Measurements from ENCODE around the gene DUSP10.

DNA sequence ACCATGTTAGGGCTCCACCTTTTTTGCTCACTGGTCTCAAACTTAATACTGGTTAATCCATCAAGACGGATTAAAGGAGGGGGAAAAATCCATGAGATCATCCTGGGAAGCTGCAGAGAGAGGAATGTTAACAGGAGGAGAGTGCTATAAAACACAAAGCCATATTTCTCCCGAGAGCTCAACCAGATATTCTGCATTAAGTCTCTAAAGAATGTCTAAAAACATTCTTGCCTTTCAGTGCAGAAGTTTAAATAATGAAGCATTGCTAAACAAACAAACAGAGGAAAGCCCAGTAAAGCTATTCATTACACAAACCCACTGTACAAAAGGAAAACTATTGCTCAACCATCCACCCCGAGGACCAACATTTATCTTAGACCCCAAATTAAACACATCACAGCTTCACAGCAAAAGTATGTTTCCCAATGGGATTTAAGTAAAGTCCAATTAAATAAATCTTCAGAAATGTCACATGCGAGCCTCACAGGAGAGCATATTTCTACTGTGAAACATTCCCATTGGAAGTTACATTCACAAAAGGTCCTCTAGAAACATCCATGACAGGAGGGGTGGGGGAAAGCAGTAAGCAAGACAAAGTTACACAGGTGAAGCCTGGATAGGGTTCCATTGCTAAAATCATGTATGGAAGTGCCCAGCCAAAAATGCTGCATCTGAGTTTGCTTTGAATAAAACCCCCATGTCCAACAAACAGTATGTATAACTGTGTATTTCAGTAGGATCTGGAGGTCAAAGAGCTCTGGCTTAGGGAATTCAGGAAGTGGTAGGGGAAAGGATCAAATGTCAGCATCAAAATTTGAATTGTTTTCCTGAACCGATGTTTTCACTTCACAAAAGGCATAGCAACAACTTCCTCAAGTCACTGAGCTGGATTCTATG, 23.3 kb downstream of the DUSP10 start:
- TF ChIP-seq POLR2A (IDR thresholded peaks at IDR 0.05) (no peak), POLR2AphosphoS5 (IDR thresholded peaks at IDR 0.05) (peak in 1 of 3 donors; percentile 41)
- TF ChIP-seq, protein P1, sequence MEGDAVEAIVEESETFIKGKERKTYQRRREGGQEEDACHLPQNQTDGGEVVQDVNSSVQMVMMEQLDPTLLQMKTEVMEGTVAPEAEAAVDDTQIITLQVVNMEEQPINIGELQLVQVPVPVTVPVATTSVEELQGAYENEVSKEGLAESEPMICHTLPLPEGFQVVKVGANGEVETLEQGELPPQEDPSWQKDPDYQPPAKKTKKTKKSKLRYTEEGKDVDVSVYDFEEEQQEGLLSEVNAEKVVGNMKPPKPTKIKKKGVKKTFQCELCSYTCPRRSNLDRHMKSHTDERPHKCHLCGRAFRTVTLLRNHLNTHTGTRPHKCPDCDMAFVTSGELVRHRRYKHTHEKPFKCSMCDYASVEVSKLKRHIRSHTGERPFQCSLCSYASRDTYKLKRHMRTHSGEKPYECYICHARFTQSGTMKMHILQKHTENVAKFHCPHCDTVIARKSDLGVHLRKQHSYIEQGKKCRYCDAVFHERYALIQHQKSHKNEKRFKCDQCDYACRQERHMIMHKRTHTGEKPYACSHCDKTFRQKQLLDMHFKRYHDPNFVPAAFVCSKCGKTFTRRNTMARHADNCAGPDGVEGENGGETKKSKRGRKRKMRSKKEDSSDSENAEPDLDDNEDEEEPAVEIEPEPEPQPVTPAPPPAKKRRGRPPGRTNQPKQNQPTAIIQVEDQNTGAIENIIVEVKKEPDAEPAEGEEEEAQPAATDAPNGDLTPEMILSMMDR (IDR thresholded peaks at IDR 0.05), result no peak

Measured in stomach (tissue), 4 donors.